ENCODE measurements around the gene OSBP. TPM values are rescaled to one million over a fixed set of nuclear protein-coding genes. Genes with fewer than 3 reads are reported as not detected.

The OSBP gene
- total and polyA plus RNA-seq, 2 experiments from 2014 or later: 10.7 to 26.4 TPM

GRCh38 chr11:59555601-59556114 is 59.9 kb downstream of the OSBP start:
- H3F3A ChIP-seq (ENCODE audit: insufficient read depth): peaks cover 40% of the 10 kb centered on the region
- 19 to 20% methylated on average over 17 of the region's 17 CpGs for WGBS, 2 experiments (ENCODE audit: low coverage in 1 of 2, low lambda C conversion rate in 2 of 2, missing lambda C conversion rate in 2 of 2)
- H3K9ac ChIP-seq: peak overlapping the region; percentile 87
- H3K27ac ChIP-seq: peak overlapping the region; percentile 84
- H3K4me1 ChIP-seq (ENCODE audit: insufficient read depth): peaks cover 7% of the 10 kb centered on the region; the same call in 1 of the 2 replicates
- no peaks in the 10 kb centered on the region for H3K36me3 ChIP-seq (ENCODE audit: low read depth)
- TF ChIP-seq EZH2 (IDR thresholded peaks at IDR 0.05; ENCODE audit: insufficient read depth, poor library complexity, severe bottlenecking) (no peak), EZH2phosphoT487 (IDR thresholded peaks at IDR 0.05; ENCODE audit: insufficient read depth, low read depth) (no peak)
- H3K9me3 ChIP-seq (ENCODE audit: low read depth): no peaks in the 10 kb centered on the region
- peak overlapping the region; percentile 97 for H2AFZ ChIP-seq
- in situ Hi-C loops (cut with MboI): no loop called here
- peak overlapping the region; percentile 76 for H3K4me2 ChIP-seq (ENCODE audit: unreplicated experiment)
- H3K9me2 ChIP-seq (ENCODE audit: insufficient read depth): no peaks in the 10 kb centered on the region
- H3K4me3 ChIP-seq: peak overlapping the region; percentile 87
- no peaks in the 10 kb centered on the region for H3K27me3 ChIP-seq (replicated peaks; ENCODE audit: insufficient read depth)
- no peaks in the 10 kb centered on the region for H3K79me2 ChIP-seq (ENCODE audit: insufficient read depth)
- no peaks in the 10 kb centered on the region for H4K20me1 ChIP-seq (ENCODE audit: insufficient read depth)
- no peak for DNase-seq

GRCh38 chr11:59553323-59553722 is 62.3 kb downstream of the OSBP start:
- no peak for TF ChIP-seq EZH2 (IDR thresholded peaks at IDR 0.05; ENCODE audit: insufficient read depth, poor library complexity, severe bottlenecking)
- TF ChIP-seq EZH2phosphoT487 (IDR thresholded peaks at IDR 0.05; ENCODE audit: insufficient read depth, low read depth): no peak
- Histone ChIP-seq H3K9me3 (ENCODE audit: low read depth) (no peaks in the 10 kb centered on the region), H3K4me1 (ENCODE audit: insufficient read depth) (peaks cover 7% of the 10 kb centered on the region; the same call in 1 of the 2 replicates), H3K9me2 (ENCODE audit: insufficient read depth) (no peaks in the 10 kb centered on the region), H3K27me3 (replicated peaks; ENCODE audit: insufficient read depth) (no peaks in the 10 kb centered on the region), H3K4me3 (no peak overlapping the region), H2AFZ (no peak overlapping the region), H3F3A (ENCODE audit: insufficient read depth) (peaks cover 50% of the 10 kb centered on the region), H3K27ac (no peak overlapping the region), H3K79me2 (ENCODE audit: insufficient read depth) (no peaks in the 10 kb centered on the region), H3K4me2 (ENCODE audit: unreplicated experiment) (no peak overlapping the region), H3K36me3 (ENCODE audit: low read depth) (no peaks in the 10 kb centered on the region), H3K9ac (no peak overlapping the region), H4K20me1 (ENCODE audit: insufficient read depth) (no peaks in the 10 kb centered on the region)
- in situ Hi-C loops (cut with MboI): no loop called here
- WGBS, 2 experiments (ENCODE audit: low coverage in 1 of 2, low lambda C conversion rate in 2 of 2, missing lambda C conversion rate in 2 of 2): 96% methylated on average over 21 of the region's 21 CpGs
- DNase-seq: no peak

- H3K4me2 ChIP-seq (ENCODE audit: unreplicated experiment): no peak overlapping the region
- H3K27ac ChIP-seq: no peak overlapping the region
- no peak for DNase-seq
- H3K36me3 ChIP-seq (ENCODE audit: low read depth): no peaks in the 10 kb centered on the region
- no peak overlapping the region for H3K4me3 ChIP-seq
- peaks cover 7% of the 10 kb centered on the region; the same call in 1 of the 2 replicates for H3K4me1 ChIP-seq (ENCODE audit: insufficient read depth)
- H3K9ac ChIP-seq: no peak overlapping the region
- in situ Hi-C loops (cut with MboI): no loop called here
- H3K79me2 ChIP-seq (ENCODE audit: insufficient read depth): no peaks in the 10 kb centered on the region
- no peak for TF ChIP-seq EZH2phosphoT487 (IDR thresholded peaks at IDR 0.05; ENCODE audit: insufficient read depth, low read depth)
- no peak for TF ChIP-seq EZH2 (IDR thresholded peaks at IDR 0.05; ENCODE audit: insufficient read depth, poor library complexity, severe bottlenecking)
- H3K9me3 ChIP-seq (ENCODE audit: low read depth): no peaks in the 10 kb centered on the region
- 91 to 94% methylated on average over 2 of the region's 2 CpGs for WGBS, 2 experiments (ENCODE audit: low coverage in 1 of 2, low lambda C conversion rate in 2 of 2, missing lambda C conversion rate in 2 of 2)
- H4K20me1 ChIP-seq (ENCODE audit: insufficient read depth): no peaks in the 10 kb centered on the region
- H2AFZ ChIP-seq: no peak overlapping the region
- peaks cover 50% of the 10 kb centered on the region for H3F3A ChIP-seq (ENCODE audit: insufficient read depth)
- no peaks in the 10 kb centered on the region for H3K27me3 ChIP-seq (replicated peaks; ENCODE audit: insufficient read depth)
- H3K9me2 ChIP-seq (ENCODE audit: insufficient read depth): no peaks in the 10 kb centered on the region
Measured at GRCh38 chr11:59552844-59553243, 62.7 kb downstream of the OSBP start.

GRCh38 chr11:59551659-59552521 is 63.7 kb downstream of the OSBP start:
- Histone ChIP-seq H3K9me2 (ENCODE audit: insufficient read depth) (no peaks in the 10 kb centered on the region), H3K36me3 (ENCODE audit: low read depth) (no peaks in the 10 kb centered on the region), H3K4me3 (peak overlapping the region; percentile 84), H3K79me2 (ENCODE audit: insufficient read depth) (no peaks in the 10 kb centered on the region), H3K4me1 (ENCODE audit: insufficient read depth) (peaks cover 7% of the 10 kb centered on the region; the same call in 1 of the 2 replicates), H3K27me3 (replicated peaks; ENCODE audit: insufficient read depth) (no peaks in the 10 kb centered on the region), H3K4me2 (ENCODE audit: unreplicated experiment) (peak overlapping the region; percentile 92), H4K20me1 (ENCODE audit: insufficient read depth) (no peaks in the 10 kb centered on the region), H2AFZ (peak overlapping the region; percentile 92), H3F3A (ENCODE audit: insufficient read depth) (peaks cover 46% of the 10 kb centered on the region), H3K9ac (peak overlapping the region; percentile 85), H3K27ac (peak overlapping the region; percentile 88), H3K9me3 (ENCODE audit: low read depth) (no peaks in the 10 kb centered on the region)
- peak; percentile 86 for DNase-seq
- in situ Hi-C loops (cut with MboI): no loop called here
- TF ChIP-seq EZH2 (IDR thresholded peaks at IDR 0.05; ENCODE audit: insufficient read depth, poor library complexity, severe bottlenecking) (no peak), EZH2phosphoT487 (IDR thresholded peaks at IDR 0.05; ENCODE audit: insufficient read depth, low read depth) (no peak)
- 8 to 9% methylated on average over 30 of the region's 30 CpGs for WGBS, 2 experiments (ENCODE audit: low coverage in 1 of 2, low lambda C conversion rate in 2 of 2, missing lambda C conversion rate in 2 of 2)

Data from GM23248 (cell line).